HG03442 (cell line): ENCODE results near the gene FAM229B.
"Not testable (repeated sequence)": the region's sequence is repeated elsewhere in the genome, so short reads cannot be mapped to it uniquely, and the experiment has no call there.

ENCODE experiments used
- ATAC-seq: cut with Tn5 transposase; IDR thresholded peaks from one replicate; pipeline ENCODE4 v1.9.1; 2021; ENCODE audit warnings: mild to moderate bottlenecking, moderate library complexity; ENCODE audit not compliant: unreplicated experiment

FAM229B gene

DNA sequence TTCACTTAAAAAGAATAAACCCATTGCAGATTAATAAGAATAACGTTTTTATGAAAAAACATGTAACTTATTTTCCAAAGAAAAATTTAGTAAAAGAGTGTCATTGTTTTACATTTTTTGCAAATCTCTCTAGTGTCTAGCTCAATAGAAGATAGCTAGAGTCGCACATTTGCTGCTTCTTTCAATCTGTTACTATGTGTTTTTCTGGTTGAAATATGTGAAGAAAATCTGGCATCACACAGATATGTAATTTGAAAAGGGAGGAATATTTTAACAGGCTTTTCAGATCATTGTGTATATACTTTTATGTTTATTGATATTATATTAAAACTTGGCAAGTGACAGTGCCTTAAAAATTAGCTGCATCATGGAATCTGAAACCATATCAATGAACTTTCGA, 24.4 kb upstream of the FAM229B start:
- no peak for ATAC-seq

DNA sequence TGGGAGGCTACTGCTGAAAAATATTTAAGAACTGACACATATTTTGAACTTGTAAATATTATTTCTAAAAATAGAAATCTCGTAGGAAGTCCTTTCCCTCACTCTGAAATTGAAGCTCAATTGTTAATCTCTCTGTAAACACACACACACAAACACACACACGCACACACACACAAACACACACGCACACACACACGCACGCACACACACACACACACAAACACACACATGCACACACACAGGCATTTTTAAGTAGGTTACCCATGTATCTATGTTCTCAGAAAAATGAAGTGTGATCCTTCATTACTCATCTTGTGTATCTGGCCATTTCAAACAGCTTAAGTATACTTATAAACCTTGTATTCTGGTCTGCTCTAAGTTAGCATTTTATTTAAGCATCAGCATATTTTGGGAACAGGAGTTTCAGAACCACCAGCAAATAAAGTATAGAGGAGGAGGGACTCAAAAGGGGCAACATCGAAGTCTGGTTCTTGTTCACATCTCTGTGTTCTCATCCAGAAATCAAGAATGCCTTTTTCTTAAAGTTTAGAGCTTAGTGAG, 21.9 kb upstream of the FAM229B start:
- ATAC-seq: no peak

GRCh38 chr6:112066606-112067005, 20.8 kb upstream of the FAM229B start:
- no peak for ATAC-seq

DNA sequence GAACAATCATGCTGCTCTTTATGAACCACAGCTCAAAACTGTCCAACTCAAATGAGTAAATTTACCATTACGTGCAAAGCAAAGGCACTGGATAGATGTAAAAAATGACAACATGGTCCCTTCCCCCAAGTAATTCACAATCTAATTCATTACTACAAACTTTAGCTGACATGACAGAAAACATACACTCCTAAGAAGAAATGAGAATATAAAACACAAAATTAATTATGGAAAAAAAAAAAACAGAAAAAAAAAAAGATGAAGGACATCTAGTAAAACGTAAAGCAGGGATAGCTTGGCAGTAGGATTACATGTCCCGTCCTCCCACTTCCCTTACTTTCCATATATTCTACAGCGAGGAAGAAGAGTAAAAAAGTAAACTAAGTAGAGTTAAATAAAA, 5.8 kb upstream of the FAM229B start:
- no peak for ATAC-seq

- ATAC-seq: no peak
Observed at GRCh38 chr6:112085286-112086065, 1.9 kb upstream of the FAM229B start.

- peak; percentile 10 for ATAC-seq
Observed at GRCh38 chr6:112086744-112087135, 651 bp upstream of the FAM229B start.

DNA sequence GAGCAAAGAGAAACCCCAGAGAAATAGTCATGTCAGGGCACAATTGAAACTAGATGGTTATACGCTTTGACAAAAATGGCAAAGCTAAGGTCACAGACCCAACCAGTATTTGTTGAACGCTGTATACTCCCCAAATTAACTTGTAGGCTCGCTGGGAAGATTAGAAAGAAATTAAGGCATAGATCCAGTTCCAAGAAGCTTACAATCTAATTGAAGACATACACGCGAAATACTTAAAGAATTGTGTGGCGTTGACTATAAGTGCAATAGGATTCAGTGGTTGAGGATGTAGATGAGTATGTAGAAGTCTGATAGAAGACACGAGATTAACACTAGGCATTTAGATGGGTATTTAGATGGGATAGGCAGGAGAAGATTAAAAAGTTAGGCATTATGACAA, 525 bp downstream of the FAM229B start:
- ATAC-seq: no peak

DNA sequence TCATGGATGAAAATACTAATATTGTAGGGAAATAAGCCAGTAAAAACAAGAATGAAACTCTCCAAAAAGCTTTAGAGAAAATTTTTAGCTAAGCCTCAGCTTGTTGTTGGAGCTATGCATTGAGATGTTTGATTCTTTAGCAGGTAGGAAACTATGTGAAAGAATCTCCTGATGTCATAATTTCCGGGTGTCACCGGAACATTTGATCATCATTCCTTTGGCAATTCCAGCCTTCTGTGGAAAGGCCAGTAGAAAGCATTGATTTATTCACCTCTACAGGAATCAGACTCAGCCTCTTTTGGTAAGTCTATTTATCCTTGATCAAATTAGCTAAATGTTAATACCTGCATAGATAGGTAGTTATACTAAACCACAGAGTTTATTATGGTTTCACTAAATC, 9.5 kb downstream of the FAM229B start:
- no peak for ATAC-seq

- no peak for ATAC-seq
Observed at GRCh38 chr6:112100561-112100960, 13.2 kb downstream of the FAM229B start.

GRCh38 chr6:112106026-112106425, 18.6 kb downstream of the FAM229B start:
- not testable (repeated sequence) for ATAC-seq

GRCh38 chr6:112106562-112106961, 19.2 kb downstream of the FAM229B start:
- no peak for ATAC-seq

GRCh38 chr6:112109262-112109661, 21.9 kb downstream of the FAM229B start:
- ATAC-seq: no peak

- ATAC-seq: no peak
Observed at GRCh38 chr6:112113431-112113830, 26.0 kb downstream of the FAM229B start.

DNA sequence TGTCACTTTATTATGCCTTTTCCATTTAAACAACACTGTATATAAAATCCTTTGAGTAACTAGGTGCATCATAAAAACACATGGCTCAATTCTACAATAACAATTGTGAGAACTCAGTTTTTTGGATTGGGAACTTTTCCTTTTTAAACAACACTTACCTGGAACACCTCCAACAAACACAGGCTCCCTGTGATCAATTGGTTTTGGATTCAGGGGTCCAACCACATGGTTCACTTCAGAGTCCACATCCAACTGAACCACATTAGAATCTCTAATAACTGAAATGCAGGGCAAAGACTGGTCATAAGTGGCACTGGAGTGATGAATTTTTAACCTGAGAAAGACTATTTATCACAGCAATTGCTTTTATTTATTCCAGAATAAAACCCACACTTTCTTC, 26.5 kb downstream of the FAM229B start:
- ATAC-seq: no peak

DNA sequence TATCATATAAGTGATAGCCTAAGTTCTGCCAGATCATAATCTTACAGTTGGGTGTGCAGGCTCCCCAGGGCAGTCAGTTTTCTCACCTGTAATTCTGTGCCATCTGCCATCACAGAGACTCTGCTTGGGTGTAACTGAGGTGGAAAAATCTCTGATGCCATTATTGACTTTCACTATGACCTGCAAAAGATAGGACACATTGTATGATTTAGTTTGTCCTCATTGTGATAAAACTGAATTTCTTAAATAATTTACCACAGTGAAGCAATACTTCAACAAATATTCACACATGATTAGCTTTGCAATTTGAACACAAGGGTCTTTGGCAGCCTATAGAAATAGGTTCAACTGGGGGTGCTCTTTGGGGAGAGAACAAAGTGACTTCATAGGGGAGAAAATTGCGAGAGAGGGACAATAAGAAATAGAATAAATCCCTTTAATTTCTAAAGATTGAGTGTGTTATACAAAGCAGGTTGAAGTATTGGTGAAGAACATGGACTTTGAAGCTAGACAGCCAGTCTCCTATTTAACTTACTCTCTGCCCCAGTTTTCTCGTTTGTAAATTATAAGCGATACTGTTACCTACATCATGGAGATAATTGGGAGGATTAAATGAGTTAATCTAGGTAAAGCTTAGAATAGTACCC, 27.3 kb downstream of the FAM229B start:
- no peak for ATAC-seq

DNA sequence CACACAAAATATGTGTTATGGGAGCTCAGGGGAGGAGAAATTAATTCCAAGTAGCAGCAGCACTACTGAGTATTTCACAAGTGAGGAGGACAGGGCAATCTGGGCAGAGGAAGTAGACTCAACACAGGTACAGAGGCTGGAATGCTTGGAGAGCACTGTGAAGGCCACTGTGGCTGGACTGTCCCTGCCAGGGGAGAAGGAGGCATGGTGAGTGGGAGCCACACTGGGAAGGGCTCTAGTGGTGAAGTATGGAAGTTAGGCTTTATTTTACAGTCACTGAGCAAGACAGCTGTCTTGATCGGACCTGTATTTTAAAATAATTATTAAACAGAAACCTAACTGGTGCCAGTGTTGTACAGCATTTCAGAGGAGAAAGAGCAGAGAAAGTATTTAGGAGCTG, 28.8 kb downstream of the FAM229B start:
- no peak for ATAC-seq

DNA sequence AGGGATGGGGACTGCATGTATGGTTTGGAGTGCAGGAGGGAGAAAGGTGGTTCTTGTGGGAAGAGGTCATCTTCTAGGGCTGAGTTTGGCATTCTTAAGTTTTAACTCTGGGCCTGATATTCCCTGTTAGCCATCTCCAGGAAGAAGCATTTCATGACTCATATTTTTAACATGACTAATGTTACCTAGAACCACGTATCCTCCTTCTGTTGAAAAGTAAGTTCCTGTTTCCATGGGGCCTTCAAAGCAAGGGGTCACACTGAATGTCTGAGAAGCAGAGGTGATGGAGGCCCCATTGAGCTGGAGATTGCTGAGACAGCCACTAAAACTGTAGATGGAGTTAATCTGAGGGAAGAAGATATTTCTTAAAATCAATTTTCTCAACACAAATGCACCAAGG, 30.2 kb downstream of the FAM229B start:
- no peak for ATAC-seq

- no peak for ATAC-seq
Observed at GRCh38 chr6:112118034-112118433, 30.6 kb downstream of the FAM229B start.

GRCh38 chr6:112122756-112123155, 35.4 kb downstream of the FAM229B start:
- no peak for ATAC-seq

- ATAC-seq: no peak
Observed at GRCh38 chr6:112123982-112124381, 36.6 kb downstream of the FAM229B start.

DNA sequence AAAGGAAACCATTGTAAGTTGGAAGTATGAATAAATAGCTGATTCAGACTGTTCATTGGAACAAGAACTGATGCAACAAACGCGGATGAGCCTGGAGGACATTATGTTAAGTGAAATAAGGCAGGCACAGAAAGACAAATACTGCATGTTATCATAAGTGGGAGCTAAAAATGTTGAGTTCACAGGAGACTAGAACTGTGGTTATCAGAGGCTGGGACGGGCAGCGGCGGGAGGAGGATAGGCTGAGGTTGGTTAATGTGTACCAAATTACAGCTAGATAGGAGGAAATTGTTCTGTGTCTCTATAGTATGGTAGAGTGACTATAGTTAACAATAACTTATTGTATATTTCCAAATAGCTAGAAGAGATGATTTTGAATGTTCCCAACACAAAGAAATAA, 40.8 kb downstream of the FAM229B start:
- no peak for ATAC-seq

DNA sequence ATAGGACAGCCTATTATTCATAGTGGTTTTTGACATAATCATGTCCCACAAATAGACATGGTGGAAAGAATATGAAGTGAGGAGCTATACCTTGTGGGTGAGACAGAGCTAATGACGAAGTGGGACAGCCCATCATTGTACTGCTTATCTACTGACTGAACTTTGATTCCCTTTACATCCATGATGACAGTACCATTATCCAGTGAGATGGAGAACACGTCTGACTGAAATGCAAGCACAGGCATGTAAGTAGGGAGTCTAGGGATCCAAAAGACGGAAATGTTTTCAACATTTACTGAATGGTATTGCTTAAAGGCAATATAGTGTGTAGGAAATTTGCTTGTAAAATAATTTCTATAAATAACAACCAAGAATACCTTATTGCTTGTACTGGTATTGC, 43.5 kb downstream of the FAM229B start:
- ATAC-seq: no peak
